Measurements from ENCODE around the gene CHCHD5. TPM values are rescaled to one million over a fixed set of nuclear protein-coding genes. Genes with fewer than 3 reads are reported as not detected.

Gene CHCHD5
- total and polyA plus RNA-seq, 2 donors from 2014 or later = 39.6 to 104 TPM

DNA sequence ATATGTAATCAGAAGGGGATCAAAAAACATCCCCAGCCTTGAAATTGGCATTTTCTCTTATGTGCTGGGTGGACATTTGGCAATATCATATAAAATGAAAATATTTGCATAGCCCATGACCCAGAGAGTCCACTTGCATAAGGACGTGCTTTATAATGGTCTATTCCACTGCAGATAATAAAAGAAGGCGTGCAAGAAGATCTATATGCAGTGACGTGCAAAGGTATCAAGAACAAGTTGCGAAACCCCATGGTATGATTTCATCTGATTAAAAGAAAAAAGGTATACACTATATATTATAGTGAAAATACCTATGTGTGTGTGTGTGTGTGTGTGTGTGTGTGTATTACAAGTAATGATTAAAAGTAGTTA lies 52.9 kb downstream of the CHCHD5 start:
- H3K4me1 ChIP-seq (ENCODE audit: control insufficient read depth in 2 of 3, insufficient read depth in 2 of 3, low read depth in 1 of 3, low read length in 3 of 3) = no peaks in the 10 kb centered on the region
- no peak overlapping the region for H3K9ac ChIP-seq (ENCODE audit: low read length in 3 of 3)
- DNase-seq (no peak), FAIRE-seq (no peak)
- intact Hi-C loops (cut with DNase I) = no loop called here
- H3K9me3 ChIP-seq (ENCODE audit: control insufficient read depth in 2 of 3, insufficient read depth in 1 of 3, low read length in 3 of 3) = no peaks in the 10 kb centered on the region
- H3K27ac ChIP-seq (ENCODE audit: low read depth in 2 of 2, low read length in 2 of 2) = no peak overlapping the region
- TF ChIP-seq CTCF (IDR thresholded peaks at IDR 0.05; ENCODE audit: borderline replicate concordance, extremely low read depth, insufficient read depth) = no peak
- H3K27me3 ChIP-seq (ENCODE audit: control insufficient read depth, insufficient read depth, low read length) = no peaks in the 10 kb centered on the region
- H3K4me3 ChIP-seq (ENCODE audit: low read length in 3 of 3) = no peak overlapping the region
- H3K36me3 ChIP-seq (ENCODE audit: control insufficient read depth in 2 of 3, insufficient read depth in 3 of 3, low read length in 3 of 3) = no peaks in the 10 kb centered on the region

Other genes starting within 250 kb of the CHCHD5 start
- gene RGPD8, start 151.0 kb upstream of the CHCHD5 start, total RNA-seq = 13.8 TPM
- gene RGPD8, start 151.0 kb upstream of the CHCHD5 start, polyA plus RNA-seq (ENCODE audit: insufficient read depth, low read depth, low replicate concordance) = 0.77 TPM
- gene TTL, start 102.5 kb upstream of the CHCHD5 start, total RNA-seq = 23.5 TPM
- 11.1 TPM for gene TTL, start 102.5 kb upstream of the CHCHD5 start, polyA plus RNA-seq (ENCODE audit: insufficient read depth, low read depth, low replicate concordance)
- gene POLR1B, start 42.1 kb upstream of the CHCHD5 start, total RNA-seq = 24.4 TPM
- gene POLR1B, start 42.1 kb upstream of the CHCHD5 start, polyA plus RNA-seq (ENCODE audit: insufficient read depth, low read depth, low replicate concordance) = 6.0 TPM
- 46.2 TPM for gene SLC20A1, start 61.3 kb downstream of the CHCHD5 start, total RNA-seq
- 10.4 TPM for gene SLC20A1, start 61.3 kb downstream of the CHCHD5 start, polyA plus RNA-seq (ENCODE audit: insufficient read depth, low read depth, low replicate concordance)
- gene NT5DC4, start 136.4 kb downstream of the CHCHD5 start, total RNA-seq = not detected
- gene NT5DC4, start 136.4 kb downstream of the CHCHD5 start, polyA plus RNA-seq (ENCODE audit: insufficient read depth, low read depth, low replicate concordance) = not detected
- 0.88 TPM for gene CKAP2L, start 180.0 kb downstream of the CHCHD5 start, total RNA-seq
- not detected for gene CKAP2L, start 180.0 kb downstream of the CHCHD5 start, polyA plus RNA-seq (ENCODE audit: insufficient read depth, low read depth, low replicate concordance)
- gene IL1A, start 199.9 kb downstream of the CHCHD5 start, total RNA-seq = 0.13 TPM
- gene IL1A, start 199.9 kb downstream of the CHCHD5 start, polyA plus RNA-seq (ENCODE audit: insufficient read depth, low read depth, low replicate concordance) = not detected

Measured in kidney (tissue), 14 donors.